ENCODE measurements around the gene GDF11. TPM values are rescaled to one million over a fixed set of nuclear protein-coding genes. Genes with fewer than 3 reads are reported as not detected.

GDF11 gene
- total and polyA plus RNA-seq, 11 donors, result 6.9 to 18.2 (median 12.4) TPM

DNA sequence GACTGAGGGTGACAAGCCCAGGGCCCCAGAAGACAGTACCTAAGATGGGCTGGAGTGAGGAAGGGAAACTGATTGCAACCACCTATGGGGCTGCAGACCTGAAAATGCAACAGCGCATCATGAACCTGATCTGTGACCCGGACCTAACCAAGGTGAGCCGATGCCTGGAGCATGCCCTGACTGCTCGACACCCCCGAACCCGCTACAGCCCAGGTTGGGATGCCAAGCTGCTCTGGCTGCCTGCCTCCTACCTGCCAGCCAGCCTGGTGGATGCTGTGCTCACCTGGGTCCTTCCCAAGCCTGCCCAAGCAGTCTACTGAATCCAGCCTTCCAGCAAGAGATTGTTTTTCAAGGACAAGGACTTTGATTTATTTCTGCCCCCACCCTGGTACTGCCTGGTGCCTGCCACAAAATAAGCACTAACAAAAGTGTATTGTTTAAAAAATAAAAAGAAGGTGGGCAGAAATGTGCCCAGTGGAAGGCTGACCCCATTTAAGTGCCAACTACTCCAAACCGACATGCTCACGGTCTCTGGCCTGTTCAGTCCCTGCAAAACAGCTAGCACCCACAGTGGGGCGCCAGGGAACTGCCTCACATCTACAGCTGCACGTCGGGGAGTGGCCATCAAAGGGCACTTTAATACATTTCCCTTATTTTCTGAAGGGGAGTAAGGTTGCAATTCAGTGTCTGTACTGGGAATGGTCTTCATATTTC, 18.5 kb upstream of the GDF11 start:
- intact Hi-C loops (cut with DNase I), result loop anchor here in 4 of 10 donors (5.0 kb wide), 1 partner anchor 42 kb away; a partner anchor contains a TSS
- TF ChIP-seq, protein P1, sequence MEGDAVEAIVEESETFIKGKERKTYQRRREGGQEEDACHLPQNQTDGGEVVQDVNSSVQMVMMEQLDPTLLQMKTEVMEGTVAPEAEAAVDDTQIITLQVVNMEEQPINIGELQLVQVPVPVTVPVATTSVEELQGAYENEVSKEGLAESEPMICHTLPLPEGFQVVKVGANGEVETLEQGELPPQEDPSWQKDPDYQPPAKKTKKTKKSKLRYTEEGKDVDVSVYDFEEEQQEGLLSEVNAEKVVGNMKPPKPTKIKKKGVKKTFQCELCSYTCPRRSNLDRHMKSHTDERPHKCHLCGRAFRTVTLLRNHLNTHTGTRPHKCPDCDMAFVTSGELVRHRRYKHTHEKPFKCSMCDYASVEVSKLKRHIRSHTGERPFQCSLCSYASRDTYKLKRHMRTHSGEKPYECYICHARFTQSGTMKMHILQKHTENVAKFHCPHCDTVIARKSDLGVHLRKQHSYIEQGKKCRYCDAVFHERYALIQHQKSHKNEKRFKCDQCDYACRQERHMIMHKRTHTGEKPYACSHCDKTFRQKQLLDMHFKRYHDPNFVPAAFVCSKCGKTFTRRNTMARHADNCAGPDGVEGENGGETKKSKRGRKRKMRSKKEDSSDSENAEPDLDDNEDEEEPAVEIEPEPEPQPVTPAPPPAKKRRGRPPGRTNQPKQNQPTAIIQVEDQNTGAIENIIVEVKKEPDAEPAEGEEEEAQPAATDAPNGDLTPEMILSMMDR (IDR thresholded peaks at IDR 0.05), result peak; percentile 25 to 70 (median 52)
- TF ChIP-seq POLR2A (IDR thresholded peaks at IDR 0.05), result no peak
- H3K27me3 ChIP-seq, result no peaks in the 10 kb centered on the region
- H3K36me3 ChIP-seq, result peaks cover 0 to 60% (median 36%) of the 10 kb centered on the region in 9 donors
- H3K9me3 ChIP-seq, result no peaks in the 10 kb centered on the region
- DNase-seq, result peak in 2 of 5 donors; percentile 80
- 53 to 61% (median 55%) methylated on average over 11 of the region's 11 CpGs for WGBS, 4 donors
- H3K27ac ChIP-seq, result peak overlapping the region in 8 of 12 donors; percentile 7 to 99 (median 43)
- ATAC-seq, result no peak
- peaks cover 10 to 80% (median 65%) of the 10 kb centered on the region in 12 donors for H3K4me1 ChIP-seq
- no peak overlapping the region for H3K4me3 ChIP-seq

DNA sequence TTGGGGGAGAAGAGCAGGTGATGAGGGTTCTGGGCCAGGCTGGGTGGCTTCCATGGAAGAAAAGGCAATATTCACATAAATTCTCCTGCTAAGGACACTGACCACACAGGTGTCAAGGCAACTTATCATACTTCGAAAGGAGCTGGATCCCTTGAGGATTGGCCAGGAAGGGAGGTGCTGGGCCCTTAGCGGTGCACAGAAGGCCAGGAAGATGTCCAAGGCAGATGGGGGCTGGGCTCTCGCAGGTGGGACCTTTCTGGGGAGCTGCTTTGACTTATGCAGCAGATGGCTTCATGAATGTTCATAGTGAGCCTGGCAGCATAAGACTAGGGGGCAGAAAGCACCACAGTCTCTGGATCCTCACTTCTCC, 18.0 kb upstream of the GDF11 start:
- no peaks in the 10 kb centered on the region for H3K9me3 ChIP-seq
- TF ChIP-seq POLR2A (IDR thresholded peaks at IDR 0.05), result no peak
- TF ChIP-seq, protein P1 (IDR thresholded peaks at IDR 0.05), result peak in 1 of 12 donors; percentile 1
- peak overlapping the region in 6 of 12 donors; percentile 7 to 99 (median 43) for H3K27ac ChIP-seq
- intact Hi-C loops (cut with DNase I), result loop anchor here in 4 of 10 donors (5.0 kb wide), 1 partner anchor 43 kb away; a partner anchor contains a TSS
- peaks cover 0 to 55% (median 36%) of the 10 kb centered on the region in 9 donors for H3K36me3 ChIP-seq
- peaks cover 10 to 80% (median 64%) of the 10 kb centered on the region in 12 donors for H3K4me1 ChIP-seq
- H3K4me3 ChIP-seq, result no peak overlapping the region
- WGBS, 4 donors, result 30 to 43% (median 36%) methylated on average over 3 of the region's 3 CpGs
- ATAC-seq (no peak), DNase-seq (peak in 1 of 5 donors; percentile 20)
- H3K27me3 ChIP-seq, result no peaks in the 10 kb centered on the region

DNA sequence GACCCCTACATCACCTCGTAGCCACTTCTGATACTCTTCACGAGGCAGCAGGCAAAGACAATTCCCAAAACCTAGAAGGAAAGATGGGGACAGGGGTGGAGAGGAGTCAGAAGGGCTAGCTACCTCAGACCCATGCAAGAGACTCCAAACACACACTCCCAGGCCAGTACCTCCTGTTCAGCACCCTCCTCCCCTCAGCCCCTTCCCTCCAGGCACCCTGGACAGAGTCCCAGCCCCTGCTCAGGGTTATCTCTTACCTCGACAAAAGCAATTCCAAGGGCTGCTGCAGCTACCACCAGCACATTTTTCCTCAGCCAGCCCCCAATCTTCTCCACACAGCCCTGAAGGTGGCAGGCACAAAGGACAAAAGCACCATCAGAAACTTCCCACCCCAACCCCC, 17.4 kb upstream of the GDF11 start:
- DNase-seq (peak in 1 of 5 donors; percentile 24), ATAC-seq (no peak)
- WGBS, 4 donors, result 38 to 46% (median 43%) methylated on average over 3 of the region's 3 CpGs
- Histone ChIP-seq H3K27ac (peak overlapping the region in 3 of 12 donors; percentile 3 to 99 (median 27)), H3K27me3 (no peaks in the 10 kb centered on the region), H3K9me3 (no peaks in the 10 kb centered on the region), H3K36me3 (peaks cover 0 to 49% (median 36%) of the 10 kb centered on the region in 9 donors), H3K4me3 (no peak overlapping the region), H3K4me1 (peaks cover 10 to 80% (median 64%) of the 10 kb centered on the region in 12 donors)
- TF ChIP-seq POLR2A (IDR thresholded peaks at IDR 0.05), result no peak
- TF ChIP-seq, protein P1 (IDR thresholded peaks at IDR 0.05), result no peak
- intact Hi-C loops (cut with DNase I), result no loop called here

DNA sequence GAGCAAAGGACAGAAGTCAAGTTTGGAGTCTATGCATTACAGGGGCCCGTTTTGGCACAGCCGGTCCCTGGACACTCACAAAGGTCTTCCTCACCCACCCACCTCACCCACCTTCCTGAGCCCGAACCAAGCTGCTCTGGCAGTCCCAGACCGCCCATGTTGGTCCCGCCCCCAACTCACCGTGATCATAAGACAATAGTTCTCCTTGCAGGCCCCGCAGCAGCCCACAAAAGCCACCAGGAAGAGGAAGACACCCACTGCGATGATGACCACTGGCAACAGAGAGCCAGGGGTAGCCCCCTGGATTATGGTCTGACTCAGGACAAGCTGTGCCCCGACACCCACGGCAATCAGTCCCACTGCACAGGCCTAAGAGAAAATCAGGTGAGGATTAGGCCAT, 16.0 kb upstream of the GDF11 start:
- DNase-seq (peak in 2 of 5 donors; percentile 34 to 43), ATAC-seq (no peak)
- TF ChIP-seq, protein P1 (IDR thresholded peaks at IDR 0.05), result no peak
- no peak for TF ChIP-seq POLR2A (IDR thresholded peaks at IDR 0.05)
- WGBS, 4 donors, result 41 to 47% (median 43%) methylated on average over 7 to 10 of the region's 10 CpGs
- Histone ChIP-seq H3K9me3 (no peaks in the 10 kb centered on the region), H3K27ac (peak overlapping the region; percentile 97 to 100 (median 99)), H3K4me1 (peaks cover 10 to 71% (median 56%) of the 10 kb centered on the region in 12 donors), H3K27me3 (no peaks in the 10 kb centered on the region), H3K4me3 (peak overlapping the region in 11 of 12 donors; percentile 64 to 96 (median 85)), H3K36me3 (peaks cover 0 to 49% (median 36%) of the 10 kb centered on the region in 9 donors)
- intact Hi-C loops (cut with DNase I), result no loop called here
